HG02870 (cell line): Measurements from ENCODE around the gene OR52E2.

ENCODE experiments used
- ATAC-seq: cut with Tn5 transposase; IDR thresholded peaks from one replicate; pipeline ENCODE4 v1.9.1; 2021; ENCODE audit warnings: mild to moderate bottlenecking, moderate library complexity; ENCODE audit not compliant: unreplicated experiment

Gene OR52E2

GRCh38 chr11:5021996-5022395 is 37.4 kb downstream of the OR52E2 start:
- ATAC-seq: no peak

GRCh38 chr11:5013012-5013411 is 46.4 kb downstream of the OR52E2 start:
- no peak for ATAC-seq

- no peak for ATAC-seq
Observed at GRCh38 chr11:5011254-5011653, 48.2 kb downstream of the OR52E2 start.
